Caco-2 (cell line): ENCODE results near the gene SLC25A33. TPM values are rescaled to one million over a fixed set of nuclear protein-coding genes. Genes with fewer than 3 reads are reported as not detected.

Experiments
- BruUV-seq: library from RNA; stranded (reverse); fragments of 400-500 nt; replicated peaks from 2 replicates; lab custom pipeline; 2021; lab: Mats Ljungman, UMichigan
- CTCF ChIA-PET: fragments of 300-600 bp; sonication (Branson Sonifier 250); formaldehyde crosslinking; loops from one replicate; lab custom pipeline; 2022; ENCODE audit warnings: antibody characterized with exemption; lab: Charles Lee
- POLR2A ChIA-PET: fragments of 300-600 bp; sonication (Branson Sonifier 250); formaldehyde crosslinking; loops from one replicate; lab custom pipeline; 2022; ENCODE audit warnings: antibody characterized with exemption; lab: Charles Lee
- DNase-seq, 2 experiments: peaks; one replicate each; pipeline versions ENCODE4 v3.0.0 to v3.0.0-alpha.2; 2020 to 2022
- H3K27me3 ChIP-seq: replicated peaks from 2 replicates; pipeline ENCODE4 v1.6.0; 2011; ENCODE audit warnings: low read length; ENCODE audit not compliant: control insufficient read depth, insufficient read depth
- H3K36me3 ChIP-seq: 2 replicates; pipeline ENCODE4 v1.5.1; 2011; ENCODE audit warnings: low read length; ENCODE audit not compliant: control insufficient read depth, insufficient read depth
- H3K4me1 ChIP-seq: fragments of 250-450 bp; sonication (Bioruptor Pico); 2 replicates; pipeline ENCODE4 v1.5.1; 2020; ENCODE audit warnings: mild to moderate bottlenecking
- H3K4me3 ChIP-seq: 2 replicates; pipeline ENCODE4 v1.5.1; 2011; ENCODE audit warnings: low read depth, mild to moderate bottlenecking, control low read depth, low read length
- H3K9me3 ChIP-seq: fragments of 250-450 bp; sonication (Bioruptor Pico); 2 replicates; pipeline ENCODE4 v1.5.1; 2020; ENCODE audit warnings: mild to moderate bottlenecking, moderate library complexity
- H3K27ac Mint-ChIP-seq: one replicate; pipeline ENCODE4 v1.8.0; 2022; ENCODE audit warnings: mixed read lengths; ENCODE audit not compliant: unreplicated experiment
- H3K27me3 Mint-ChIP-seq: one replicate; pipeline ENCODE4 v1.8.0; 2022; ENCODE audit warnings: mixed read lengths; ENCODE audit not compliant: insufficient read depth, unreplicated experiment
- H3K36me3 Mint-ChIP-seq: one replicate; pipeline ENCODE4 v1.8.0; 2022; ENCODE audit warnings: mild to moderate bottlenecking, mixed read lengths; ENCODE audit not compliant: insufficient read depth, unreplicated experiment
- H3K4me1 Mint-ChIP-seq: one replicate; pipeline ENCODE4 v1.8.0; 2022; ENCODE audit warnings: low read depth, mixed read lengths; ENCODE audit not compliant: unreplicated experiment
- H3K4me3 Mint-ChIP-seq: one replicate; pipeline ENCODE4 v1.8.0; 2022; ENCODE audit warnings: mild to moderate bottlenecking, moderate library complexity, mixed read lengths; ENCODE audit not compliant: unreplicated experiment
- H3K9me3 Mint-ChIP-seq: one replicate; pipeline ENCODE4 v1.8.0; 2022; ENCODE audit warnings: mixed read lengths; ENCODE audit not compliant: unreplicated experiment
- intact Hi-C: fragments of 100-400 bp; cut with micrococcal nuclease; formaldehyde crosslinking; loops from one replicate; pipeline ENCODE4 v1.10.0; 2022; ENCODE audit not compliant: unreplicated experiment
- total RNA-seq: library from RNA; stranded (reverse); gene quantifications from 2 replicates; pipeline ENCODE4 v1.2.3, GENCODE V29; 2022
- TF ChIP-seq, protein P1 (sequence below), 2 experiments: fragments of 200-600 bp in 1 of 2; IDR thresholded peaks; 1 replicate in 1 of 2; 2 replicates in 1 of 2; pipeline versions ENCODE4 v1.5.1 to v1.8.0; 2011 to 2022; ENCODE audit warnings: antibody characterized with exemption in 1 of 2, control low read depth in 1 of 2, inconsistent platforms in 1 of 2, low read depth in 1 of 2, low read length in 1 of 2, mild to moderate bottlenecking in 1 of 2, moderate library complexity in 1 of 2; ENCODE audit not compliant: insufficient read depth in 1 of 2, severe bottlenecking in 1 of 2, unreplicated experiment in 1 of 2

The SLC25A33 gene
- total RNA-seq, 1 experiment from 2014 or later = 11.2 TPM

DNA sequence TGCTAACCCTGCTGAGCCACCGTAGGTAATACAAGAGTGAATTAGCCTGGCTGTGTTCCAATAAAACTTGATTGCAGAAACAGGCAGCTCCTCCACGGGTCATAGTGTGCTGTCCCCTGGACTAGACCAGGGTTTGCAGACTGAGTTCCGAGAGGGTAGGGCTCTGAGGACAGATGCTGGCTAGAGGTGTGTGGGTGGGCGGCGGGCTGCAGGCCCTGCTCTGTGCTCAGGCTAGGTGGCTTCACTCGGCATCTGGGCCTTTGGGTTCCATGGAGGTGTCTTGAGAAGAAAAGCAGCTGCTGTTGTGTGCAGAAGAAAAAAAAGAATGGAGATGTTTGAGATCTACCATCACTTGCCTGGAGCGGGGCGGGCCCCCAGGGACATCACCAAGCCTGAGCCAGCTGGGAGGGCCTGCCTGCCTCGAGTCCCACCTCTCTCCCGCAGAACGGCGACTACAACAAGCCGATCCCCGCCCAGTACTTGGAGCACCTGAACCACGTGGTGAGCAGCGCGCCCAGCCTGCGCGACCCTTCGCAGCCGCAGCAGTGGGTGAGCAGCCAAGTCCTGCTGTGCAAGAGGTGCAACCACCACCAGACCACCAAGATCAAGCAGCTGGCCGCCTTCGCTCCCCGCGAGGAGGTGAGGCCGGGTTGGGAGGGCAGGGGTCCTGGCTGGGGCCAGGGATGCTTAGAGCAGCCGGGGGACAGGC is 57.3 kb downstream of the SLC25A33 start:
- Mint-ChIP-seq H3K27ac (no peak overlapping the region), H3K4me3 (no peak overlapping the region)
- no TSS peak for BruUV-seq

DNA sequence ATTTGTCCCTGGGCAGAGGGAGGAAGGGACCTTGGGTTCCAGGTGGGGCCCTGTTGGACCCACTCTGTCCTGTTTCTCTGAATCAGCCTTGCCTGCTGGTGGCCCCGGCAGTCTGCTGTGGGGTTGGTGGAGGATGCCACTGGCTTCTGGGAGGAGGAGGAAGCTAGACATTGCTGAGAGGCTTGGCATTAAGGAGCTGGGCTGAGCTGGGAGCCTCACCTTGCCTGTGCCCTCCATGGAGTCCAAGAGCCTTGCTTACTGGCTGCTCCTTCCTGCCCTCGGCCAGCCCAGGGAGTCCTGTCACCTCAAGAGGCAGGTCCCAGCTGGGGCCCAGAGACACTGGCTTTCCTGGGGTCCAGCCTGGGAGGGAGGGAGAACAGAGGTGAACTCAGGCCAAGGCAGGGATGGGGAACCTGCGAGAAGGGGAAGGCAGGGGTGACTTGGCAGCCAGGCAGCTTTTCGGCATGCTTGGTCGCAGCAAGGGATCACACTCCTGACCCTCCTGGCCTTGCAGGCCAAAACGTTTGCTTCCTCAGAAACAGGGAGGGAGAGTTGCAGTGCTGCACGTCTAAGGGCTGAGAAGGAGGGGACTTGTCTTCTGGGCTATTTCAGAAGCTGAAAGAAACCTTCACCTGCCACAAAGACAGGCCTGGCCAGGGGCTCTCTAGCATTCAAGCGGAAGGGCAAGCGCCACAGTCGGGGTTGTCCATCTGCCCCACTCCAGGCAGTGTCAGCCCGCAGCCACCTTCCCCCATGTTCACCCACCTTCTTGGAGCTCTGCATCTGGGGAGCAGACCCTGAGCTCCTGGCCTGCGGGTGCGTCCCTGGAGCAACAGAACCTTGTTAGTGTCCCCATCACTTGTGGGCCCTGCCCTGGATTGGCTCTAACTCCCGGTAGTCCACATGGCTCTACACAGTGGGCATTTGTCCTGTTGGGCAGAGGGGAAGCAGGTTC is 58.4 kb downstream of the SLC25A33 start:
- no peaks in the 10 kb centered on the region for H3K27me3 ChIP-seq
- peaks cover 13% of the 10 kb centered on the region for H3K36me3 Mint-ChIP-seq
- no peak overlapping the region for H3K4me3 ChIP-seq
- no peak overlapping the region for H3K27ac Mint-ChIP-seq
- intact Hi-C loops = no loop called here
- H3K4me1 Mint-ChIP-seq = no peaks in the 10 kb centered on the region
- no peak for DNase-seq
- no TSS peak for BruUV-seq
- ChIA-PET CTCF (no interaction called here), POLR2A (no interaction called here)
- H3K27me3 Mint-ChIP-seq = no peaks in the 10 kb centered on the region
- H3K36me3 ChIP-seq = no peaks in the 10 kb centered on the region
- H3K4me1 ChIP-seq = no peaks in the 10 kb centered on the region
- H3K9me3 Mint-ChIP-seq = no peaks in the 10 kb centered on the region
- no peak overlapping the region for H3K4me3 Mint-ChIP-seq
- TF ChIP-seq, protein P1, sequence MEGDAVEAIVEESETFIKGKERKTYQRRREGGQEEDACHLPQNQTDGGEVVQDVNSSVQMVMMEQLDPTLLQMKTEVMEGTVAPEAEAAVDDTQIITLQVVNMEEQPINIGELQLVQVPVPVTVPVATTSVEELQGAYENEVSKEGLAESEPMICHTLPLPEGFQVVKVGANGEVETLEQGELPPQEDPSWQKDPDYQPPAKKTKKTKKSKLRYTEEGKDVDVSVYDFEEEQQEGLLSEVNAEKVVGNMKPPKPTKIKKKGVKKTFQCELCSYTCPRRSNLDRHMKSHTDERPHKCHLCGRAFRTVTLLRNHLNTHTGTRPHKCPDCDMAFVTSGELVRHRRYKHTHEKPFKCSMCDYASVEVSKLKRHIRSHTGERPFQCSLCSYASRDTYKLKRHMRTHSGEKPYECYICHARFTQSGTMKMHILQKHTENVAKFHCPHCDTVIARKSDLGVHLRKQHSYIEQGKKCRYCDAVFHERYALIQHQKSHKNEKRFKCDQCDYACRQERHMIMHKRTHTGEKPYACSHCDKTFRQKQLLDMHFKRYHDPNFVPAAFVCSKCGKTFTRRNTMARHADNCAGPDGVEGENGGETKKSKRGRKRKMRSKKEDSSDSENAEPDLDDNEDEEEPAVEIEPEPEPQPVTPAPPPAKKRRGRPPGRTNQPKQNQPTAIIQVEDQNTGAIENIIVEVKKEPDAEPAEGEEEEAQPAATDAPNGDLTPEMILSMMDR (IDR thresholded peaks at IDR 0.05; ENCODE audit: insufficient read depth in 1 of 2, low read depth in 1 of 2, low read length in 1 of 2, severe bottlenecking in 1 of 2, unreplicated experiment in 1 of 2) = no peak
- H3K9me3 ChIP-seq = no peaks in the 10 kb centered on the region

More for the DNA sequence above, 57.3 kb downstream of the SLC25A33 start:
- POLR2A ChIA-PET = no interaction called here
- Histone ChIP-seq H3K27me3 (no peaks in the 10 kb centered on the region), H3K9me3 (no peaks in the 10 kb centered on the region), H3K4me1 (no peaks in the 10 kb centered on the region), H3K36me3 (no peaks in the 10 kb centered on the region), H3K4me3 (no peak overlapping the region)
- peaks cover 13% of the 10 kb centered on the region for H3K36me3 Mint-ChIP-seq
- CTCF ChIA-PET = no interaction called here
- TF ChIP-seq, protein P1 (IDR thresholded peaks at IDR 0.05; ENCODE audit: insufficient read depth in 1 of 2, low read depth in 1 of 2, low read length in 1 of 2, severe bottlenecking in 1 of 2, unreplicated experiment in 1 of 2) = no peak
- H3K9me3 Mint-ChIP-seq = no peaks in the 10 kb centered on the region
- intact Hi-C loops = no loop called here
- H3K27me3 Mint-ChIP-seq = no peaks in the 10 kb centered on the region
- no peak for DNase-seq
- H3K4me1 Mint-ChIP-seq = no peaks in the 10 kb centered on the region

DNA sequence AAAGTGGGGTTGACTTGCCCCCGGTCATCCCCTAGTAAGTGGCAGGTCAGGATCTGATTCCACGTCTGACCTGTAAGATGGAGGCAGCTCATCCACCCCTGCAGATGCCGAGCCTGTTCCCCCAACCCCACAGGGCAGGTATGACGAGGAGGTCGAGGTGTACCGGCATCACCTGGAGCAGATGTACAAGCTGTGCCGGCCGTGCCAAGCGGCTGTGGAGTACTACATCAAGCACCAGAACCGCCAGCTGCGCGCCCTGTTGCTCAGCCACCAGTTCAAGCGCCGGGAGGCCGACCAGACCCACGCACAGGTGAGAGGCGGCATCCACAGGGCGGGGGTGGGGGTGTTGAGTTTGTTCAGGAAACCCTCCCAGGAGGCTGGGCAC is 59.0 kb downstream of the SLC25A33 start:
- Histone ChIP-seq H3K36me3 (no peaks in the 10 kb centered on the region), H3K27me3 (no peaks in the 10 kb centered on the region), H3K4me3 (no peak overlapping the region), H3K4me1 (no peaks in the 10 kb centered on the region), H3K9me3 (no peaks in the 10 kb centered on the region)
- Mint-ChIP-seq H3K9me3 (no peaks in the 10 kb centered on the region), H3K27me3 (no peaks in the 10 kb centered on the region), H3K27ac (no peak overlapping the region), H3K4me3 (no peak overlapping the region), H3K4me1 (no peaks in the 10 kb centered on the region), H3K36me3 (peaks cover 13% of the 10 kb centered on the region)
- TF ChIP-seq, protein P1 (IDR thresholded peaks at IDR 0.05; ENCODE audit: insufficient read depth in 1 of 2, low read depth in 1 of 2, low read length in 1 of 2, severe bottlenecking in 1 of 2, unreplicated experiment in 1 of 2) = no peak
- ChIA-PET POLR2A (no interaction called here), CTCF (no interaction called here)
- BruUV-seq = no TSS peak
- DNase-seq = no peak
- intact Hi-C loops = no loop called here
